ENCODE measurements around the gene TRAPPC12.

DNA sequence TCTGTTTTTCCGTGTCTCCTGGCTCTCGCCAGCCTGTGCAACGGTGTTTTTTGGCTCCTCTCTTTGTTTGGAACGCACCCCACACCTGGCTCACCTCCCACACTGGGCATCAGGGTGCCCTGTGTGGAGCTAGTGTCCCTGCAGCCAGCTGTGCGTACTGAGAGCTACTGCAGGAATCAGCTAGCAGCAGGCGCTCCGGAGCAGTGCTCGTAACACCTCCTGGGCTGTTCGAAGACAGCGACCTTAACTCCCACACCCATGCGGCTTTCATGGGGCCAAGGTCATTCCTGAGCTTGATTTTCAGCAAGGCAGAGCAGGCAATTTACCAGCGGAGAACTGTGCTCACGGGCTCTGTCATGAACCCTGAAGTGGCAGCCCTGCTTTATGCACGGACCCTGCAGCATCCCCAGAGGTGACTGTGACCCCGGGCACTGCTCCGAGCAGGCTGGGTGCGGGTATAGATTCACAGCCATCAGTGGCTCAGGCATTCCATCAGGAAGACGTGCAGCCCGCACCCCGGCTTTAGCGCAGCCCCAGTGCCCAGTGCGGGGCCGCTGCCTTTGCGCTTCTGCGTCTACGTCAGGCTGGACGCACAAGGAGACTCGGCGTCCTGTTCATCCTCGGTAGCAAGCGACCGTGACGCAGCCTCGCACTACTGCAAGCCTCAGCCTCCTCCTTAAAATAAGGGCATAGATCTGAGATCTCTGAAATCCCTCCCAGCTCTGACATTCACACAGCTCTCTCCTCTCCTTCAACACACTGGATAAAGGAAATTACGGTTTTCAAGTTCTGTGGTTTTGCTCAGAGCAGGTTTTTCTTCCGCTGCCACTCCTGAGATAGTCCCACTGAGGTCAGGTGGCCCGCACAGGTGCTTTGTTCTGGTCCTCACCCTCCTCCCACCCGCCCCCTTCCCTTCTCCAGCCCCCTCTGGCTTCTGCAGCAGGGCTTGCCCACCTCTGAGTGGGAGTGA, 81.6 kb downstream of the TRAPPC12 start:
- TF ChIP-seq, protein P1, sequence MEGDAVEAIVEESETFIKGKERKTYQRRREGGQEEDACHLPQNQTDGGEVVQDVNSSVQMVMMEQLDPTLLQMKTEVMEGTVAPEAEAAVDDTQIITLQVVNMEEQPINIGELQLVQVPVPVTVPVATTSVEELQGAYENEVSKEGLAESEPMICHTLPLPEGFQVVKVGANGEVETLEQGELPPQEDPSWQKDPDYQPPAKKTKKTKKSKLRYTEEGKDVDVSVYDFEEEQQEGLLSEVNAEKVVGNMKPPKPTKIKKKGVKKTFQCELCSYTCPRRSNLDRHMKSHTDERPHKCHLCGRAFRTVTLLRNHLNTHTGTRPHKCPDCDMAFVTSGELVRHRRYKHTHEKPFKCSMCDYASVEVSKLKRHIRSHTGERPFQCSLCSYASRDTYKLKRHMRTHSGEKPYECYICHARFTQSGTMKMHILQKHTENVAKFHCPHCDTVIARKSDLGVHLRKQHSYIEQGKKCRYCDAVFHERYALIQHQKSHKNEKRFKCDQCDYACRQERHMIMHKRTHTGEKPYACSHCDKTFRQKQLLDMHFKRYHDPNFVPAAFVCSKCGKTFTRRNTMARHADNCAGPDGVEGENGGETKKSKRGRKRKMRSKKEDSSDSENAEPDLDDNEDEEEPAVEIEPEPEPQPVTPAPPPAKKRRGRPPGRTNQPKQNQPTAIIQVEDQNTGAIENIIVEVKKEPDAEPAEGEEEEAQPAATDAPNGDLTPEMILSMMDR (IDR thresholded peaks at IDR 0.05) = no peak
- TF ChIP-seq POLR2A (IDR thresholded peaks at IDR 0.05) = no peak
- no peak for TF ChIP-seq POLR2AphosphoS5 (IDR thresholded peaks at IDR 0.05)
